A673 (cell line): Measurements from ENCODE around the gene CCBE1. TPM values are rescaled to one million over a fixed set of nuclear protein-coding genes. Genes with fewer than 3 reads are reported as not detected.

Experiments
- BruUV-seq: library from RNA; stranded (reverse); fragments of 400-500 nt; replicated peaks from 2 replicates; lab custom pipeline; 2021; lab: Mats Ljungman, UMichigan
- CTCF ChIA-PET: fragments of 300-600 bp; sonication (Branson Sonifier 250); formaldehyde crosslinking; loops from one replicate; lab custom pipeline; 2022; ENCODE audit warnings: antibody characterized with exemption; lab: Charles Lee
- POLR2A ChIA-PET: fragments of 300-600 bp; sonication (Branson Sonifier 250); formaldehyde crosslinking; loops from one replicate; lab custom pipeline; 2022; ENCODE audit warnings: antibody characterized with exemption; ENCODE audit not compliant: low non-redundant PET; lab: Charles Lee
- DNase-seq: peaks from one replicate; pipeline ENCODE4 v3.0.0-alpha.2; 2015; ENCODE audit warnings: low spot score
- H3K27ac ChIP-seq: fragments of 200-600 bp; sonication (generic); 2 replicates; pipeline ENCODE4 v1.5.1; 2016; ENCODE audit warnings: mixed run types, low read depth, mild to moderate bottlenecking, mixed read lengths, antibody characterized with exemption, low read length; ENCODE audit not compliant: poor library complexity, severe bottlenecking
- H3K27me3 ChIP-seq: fragments of 200-600 bp; sonication (generic); replicated peaks from 2 replicates; pipeline ENCODE4 v1.6.1; 2017; ENCODE audit warnings: mixed run types, low read depth, mild to moderate bottlenecking, mixed read lengths, antibody characterized with exemption, low read length; ENCODE audit not compliant: insufficient read depth, poor library complexity
- H3K36me3 ChIP-seq: fragments of 200-600 bp; sonication (generic); 2 replicates; pipeline ENCODE4 v1.6.1; 2016; ENCODE audit warnings: mixed run types, mild to moderate bottlenecking, mixed read lengths, antibody characterized with exemption, low read length; ENCODE audit not compliant: insufficient read depth, poor library complexity, severe bottlenecking
- H3K4me1 ChIP-seq: fragments of 200-600 bp; sonication (generic); 2 replicates; pipeline ENCODE4 v1.6.1; 2017; ENCODE audit warnings: mixed run types, mild to moderate bottlenecking, mixed read lengths, antibody characterized with exemption, low read length; ENCODE audit not compliant: insufficient read depth, poor library complexity, severe bottlenecking
- H3K4me3 ChIP-seq: fragments of 200-600 bp; sonication (generic); 2 replicates; pipeline ENCODE4 v1.5.1; 2016; ENCODE audit warnings: low read depth, mixed run types, mild to moderate bottlenecking, mixed read lengths, low read length; ENCODE audit not compliant: poor library complexity, severe bottlenecking
- H3K9me3 ChIP-seq: fragments of 200-600 bp; sonication (generic); 2 replicates; pipeline ENCODE4 v1.6.1; 2016; ENCODE audit warnings: mixed run types, low read depth, mild to moderate bottlenecking, mixed read lengths, antibody characterized with exemption, low read length; ENCODE audit not compliant: poor library complexity, severe bottlenecking
- EZH2 ChIP-seq: fragments of 200-600 bp; sonication (generic); IDR thresholded peaks from 2 replicates; pipeline ENCODE4 v1.6.1; 2017; ENCODE audit warnings: borderline replicate concordance, low read depth, mild to moderate bottlenecking, mixed read lengths, antibody characterized with exemption, low read length; ENCODE audit not compliant: poor library complexity, severe bottlenecking
- intact Hi-C: fragments of 100-400 bp; cut with micrococcal nuclease; formaldehyde crosslinking; loops from one replicate; pipeline ENCODE4 v1.10.0; 2022; ENCODE audit not compliant: unreplicated experiment
- total RNA-seq: library from RNA; stranded (reverse); gene quantifications from 2 replicates; pipeline ENCODE4 v1.2.3, GENCODE V29; 2021
- TF ChIP-seq, protein P1 (sequence below): fragments of 300-800, 200-600 bp; sonication (generic); conservative IDR thresholded peaks from 2 replicates; pipeline ENCODE4 v1.5.1; 2017; ENCODE audit warnings: low read depth, mild to moderate bottlenecking, antibody characterized with exemption, low read length, moderate library complexity, mixed read lengths

CCBE1 gene
- total RNA-seq, 1 experiment from 2014 or later: not detected

DNA sequence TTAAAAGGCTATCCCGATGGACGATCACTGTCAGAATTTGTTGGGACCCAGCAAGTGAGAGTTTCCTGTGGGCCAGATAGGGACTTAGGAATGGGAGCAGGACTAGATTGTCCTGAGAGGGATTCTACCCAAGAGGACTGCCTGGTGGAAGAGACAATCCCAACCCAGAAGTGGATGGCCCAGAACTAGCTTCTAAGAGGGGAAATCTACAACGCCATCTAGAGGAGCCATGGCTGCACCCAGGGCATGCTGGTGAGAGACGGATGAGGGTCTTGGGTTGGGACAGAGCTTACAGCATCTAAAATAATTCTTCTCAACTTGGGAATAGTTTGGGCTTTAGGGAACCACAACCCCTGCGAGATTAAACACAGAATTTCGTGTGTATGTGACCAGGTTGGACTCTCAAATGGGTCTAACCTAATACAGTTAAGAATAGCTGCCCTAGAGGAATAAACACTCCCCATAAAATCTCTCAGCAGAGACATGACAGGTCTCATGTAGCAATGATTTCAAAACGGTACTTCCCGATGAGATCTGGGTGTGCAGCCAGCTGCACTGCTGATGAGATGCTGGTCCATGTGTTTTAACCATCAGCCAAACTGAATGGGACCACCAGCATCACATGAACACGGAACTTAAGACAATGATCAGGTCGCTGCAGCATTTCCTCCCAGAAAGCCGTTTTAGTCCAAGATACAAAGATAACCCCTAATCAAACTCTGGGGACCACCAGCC is 50.8 kb downstream of the CCBE1 start:
- POLR2A ChIA-PET: no interaction called here
- Histone ChIP-seq H3K27me3 (peaks cover 21% of the 10 kb centered on the region), H3K36me3 (no peaks in the 10 kb centered on the region), H3K27ac (no peak overlapping the region), H3K4me3 (no peak overlapping the region), H3K9me3 (no peaks in the 10 kb centered on the region), H3K4me1 (no peaks in the 10 kb centered on the region)
- no TSS peak for BruUV-seq
- intact Hi-C loops: no loop called here
- DNase-seq: no peak
- CTCF ChIA-PET: no interaction called here
- TF ChIP-seq, protein P1, sequence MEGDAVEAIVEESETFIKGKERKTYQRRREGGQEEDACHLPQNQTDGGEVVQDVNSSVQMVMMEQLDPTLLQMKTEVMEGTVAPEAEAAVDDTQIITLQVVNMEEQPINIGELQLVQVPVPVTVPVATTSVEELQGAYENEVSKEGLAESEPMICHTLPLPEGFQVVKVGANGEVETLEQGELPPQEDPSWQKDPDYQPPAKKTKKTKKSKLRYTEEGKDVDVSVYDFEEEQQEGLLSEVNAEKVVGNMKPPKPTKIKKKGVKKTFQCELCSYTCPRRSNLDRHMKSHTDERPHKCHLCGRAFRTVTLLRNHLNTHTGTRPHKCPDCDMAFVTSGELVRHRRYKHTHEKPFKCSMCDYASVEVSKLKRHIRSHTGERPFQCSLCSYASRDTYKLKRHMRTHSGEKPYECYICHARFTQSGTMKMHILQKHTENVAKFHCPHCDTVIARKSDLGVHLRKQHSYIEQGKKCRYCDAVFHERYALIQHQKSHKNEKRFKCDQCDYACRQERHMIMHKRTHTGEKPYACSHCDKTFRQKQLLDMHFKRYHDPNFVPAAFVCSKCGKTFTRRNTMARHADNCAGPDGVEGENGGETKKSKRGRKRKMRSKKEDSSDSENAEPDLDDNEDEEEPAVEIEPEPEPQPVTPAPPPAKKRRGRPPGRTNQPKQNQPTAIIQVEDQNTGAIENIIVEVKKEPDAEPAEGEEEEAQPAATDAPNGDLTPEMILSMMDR: peak; percentile 38
- TF ChIP-seq EZH2: no peak

DNA sequence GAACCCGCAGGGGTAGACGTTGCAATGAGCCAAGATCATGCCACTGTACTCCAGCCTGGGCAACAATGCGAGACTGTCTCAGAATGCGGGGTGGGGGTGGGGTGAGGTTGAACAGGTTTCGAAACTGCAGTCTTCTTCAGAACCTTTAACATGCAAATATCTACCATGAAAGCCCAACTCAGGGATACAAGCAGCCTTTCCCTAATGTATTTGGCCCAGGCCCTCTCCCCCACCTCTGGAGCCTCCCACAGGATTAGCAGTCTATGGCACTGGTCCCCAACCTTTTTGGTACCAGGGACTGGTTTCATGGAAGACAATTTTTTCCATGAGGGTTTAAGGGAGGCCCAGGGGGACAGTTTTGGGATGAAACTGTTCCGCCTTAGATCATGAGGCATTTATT is 53.5 kb downstream of the CCBE1 start:
- BruUV-seq: no TSS peak
- CTCF ChIA-PET: no interaction called here

DNA sequence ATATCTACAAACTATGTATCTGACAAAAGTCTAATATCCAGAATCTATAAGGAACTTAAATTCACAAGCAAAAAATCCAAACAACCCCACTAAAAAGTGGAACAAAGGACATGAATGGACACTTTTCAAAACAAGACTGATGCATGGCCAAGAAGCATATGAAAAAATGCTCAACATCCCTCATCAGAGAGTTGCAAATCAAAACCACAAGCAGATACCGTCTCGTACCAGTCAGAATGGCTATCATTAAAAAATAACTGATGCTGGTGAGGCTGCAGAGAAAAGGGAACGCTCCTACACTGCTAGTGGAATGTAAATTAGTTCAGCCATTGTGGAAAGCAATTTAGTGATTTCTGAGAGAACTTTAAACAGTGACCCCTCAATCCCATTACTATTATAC is 56.5 kb downstream of the CCBE1 start:
- Histone ChIP-seq H3K9me3 (no peaks in the 10 kb centered on the region), H3K4me1 (no peaks in the 10 kb centered on the region), H3K36me3 (no peaks in the 10 kb centered on the region), H3K4me3 (no peak overlapping the region), H3K27me3 (peaks cover 29% of the 10 kb centered on the region), H3K27ac (no peak overlapping the region)
- TF ChIP-seq EZH2: no peak
- TF ChIP-seq, protein P1: no peak
- no peak for DNase-seq
- intact Hi-C loops: no loop called here
- CTCF ChIA-PET: no interaction called here
- no TSS peak for BruUV-seq
- POLR2A ChIA-PET: no interaction called here

More for the DNA sequence above, 53.5 kb downstream of the CCBE1 start:
- H3K4me3 ChIP-seq: no peak overlapping the region
- no peaks in the 10 kb centered on the region for H3K9me3 ChIP-seq
- no peaks in the 10 kb centered on the region for H3K36me3 ChIP-seq
- no peak overlapping the region for H3K27ac ChIP-seq
- no peaks in the 10 kb centered on the region for H3K4me1 ChIP-seq
- POLR2A ChIA-PET: no interaction called here
- H3K27me3 ChIP-seq: peaks cover 13% of the 10 kb centered on the region
- TF ChIP-seq EZH2: no peak
- TF ChIP-seq, protein P1: no peak
- no peak for DNase-seq
- intact Hi-C loops: no loop called here
